Skin epidermis (tissue), 12 donors: Measurements from ENCODE around the gene AIF1.

Experiments
- H3K27ac ChIP-seq, 21 experiments: fragments of 200-600 bp; sonication (generic) in 11 of 21; one replicate each; pipeline ENCODE4 v1.5.0; 2020; ENCODE audit warnings: mild to moderate bottlenecking in 3 of 21, inconsistent platforms in 2 of 21, moderate library complexity in 2 of 21
- H3K4me3 ChIP-seq, 7 experiments: fragments of 200-600 bp; sonication (generic) in 2 of 7; one replicate each; pipeline ENCODE4 v1.5.0; 2020; ENCODE audit warnings: inconsistent platforms in 2 of 7, mild to moderate bottlenecking in 2 of 7, moderate library complexity in 1 of 7

AIF1 gene

GRCh38 chr6:31614684-31615578 is at the start of gene AIF1:
AIF1 (plus strand) TSS chr6:31615234; CDS start chr6:31615330, 96 bp downstream.
- Histone ChIP-seq H3K27ac (peak within 1 kb of the TSS in 16 of 21 experiments; percentile 3 to 81 (median 58)), H3K4me3 (peak within 1 kb of the TSS in 5 of 7 experiments; percentile 3 to 35 (median 9))

- H3K4me3 ChIP-seq: no peak overlapping the region
- H3K27ac ChIP-seq: peak overlapping the region in 5 of 21 experiments; percentile 0 to 78 (median 2)
These were observed 47.3 kb upstream of the AIF1 start for GRCh38 chr6:31567531-31568370.

GRCh38 chr6:31568537-31568961 is 46.5 kb upstream of the AIF1 start:
- Histone ChIP-seq H3K4me3 (no peak overlapping the region), H3K27ac (peak overlapping the region in 6 of 21 experiments; percentile 0 to 78 (median 20))

GRCh38 chr6:31569861-31570536 is 45.0 kb upstream of the AIF1 start:
- H3K27ac ChIP-seq: peak overlapping the region in 1 of 21 experiments; percentile 78
- H3K4me3 ChIP-seq: no peak overlapping the region

GRCh38 chr6:31572041-31572911 is 42.8 kb upstream of the AIF1 start, which contains the start of gene LTA:
LTA (plus strand) TSS chr6:31572289; CDS start chr6:31572743, 454 bp downstream.
- Histone ChIP-seq H3K27ac (peak within 1 kb of the TSS in 15 of 21 experiments; percentile 9 to 98 (median 61)), H3K4me3 (peak within 1 kb of the TSS in 6 of 7 experiments; percentile 10 to 33 (median 15))

- Histone ChIP-seq H3K4me3 (no peak overlapping the region), H3K27ac (peak overlapping the region in 8 of 21 experiments; percentile 46 to 98 (median 83))
These were observed 41.6 kb upstream of the AIF1 start for GRCh38 chr6:31573239-31574105.

GRCh38 chr6:31574106-31575061 is 40.6 kb upstream of the AIF1 start:
- H3K4me3 ChIP-seq: no peak overlapping the region

GRCh38 chr6:31575335-31575901 is 39.6 kb upstream of the AIF1 start, which contains the start of gene TNF:
TNF (plus strand) TSS chr6:31575565; CDS start chr6:31575742, 177 bp downstream.
- H3K27ac ChIP-seq: peak within 1 kb of the TSS in 19 of 21 experiments; percentile 34 to 98 (median 72)
- peak within 1 kb of the TSS; percentile 31 to 58 (median 40) for H3K4me3 ChIP-seq

More at GRCh38 chr6:31574106-31575061, 40.6 kb upstream of the AIF1 start:
- H3K27ac ChIP-seq: peak overlapping the region in 16 of 21 experiments; percentile 17 to 98 (median 72)

- H3K4me3 ChIP-seq: peak overlapping the region; percentile 31 to 58 (median 40)
- H3K27ac ChIP-seq: peak overlapping the region in 18 of 21 experiments; percentile 34 to 98 (median 72)
These were observed 38.9 kb upstream of the AIF1 start for GRCh38 chr6:31575952-31576685.

GRCh38 chr6:31576897-31577578 is 38.0 kb upstream of the AIF1 start:
- peak overlapping the region in 9 of 21 experiments; percentile 37 to 98 (median 64) for H3K27ac ChIP-seq
- H3K4me3 ChIP-seq: peak overlapping the region; percentile 31 to 58 (median 40)

- Histone ChIP-seq H3K4me3 (peak overlapping the region in 6 of 7 experiments; percentile 37 to 58 (median 40)), H3K27ac (peak overlapping the region in 8 of 21 experiments; percentile 40 to 98 (median 63))
These were observed 37.5 kb upstream of the AIF1 start for GRCh38 chr6:31577579-31577966.

GRCh38 chr6:31578184-31579118 is 36.6 kb upstream of the AIF1 start:
- H3K27ac ChIP-seq: peak overlapping the region in 5 of 21 experiments; percentile 55 to 98 (median 64)
- H3K4me3 ChIP-seq: peak overlapping the region in 1 of 7 experiments; percentile 58

GRCh38 chr6:31579119-31579505 is 35.9 kb upstream of the AIF1 start:
- Histone ChIP-seq H3K4me3 (no peak overlapping the region), H3K27ac (peak overlapping the region in 2 of 21 experiments; percentile 94 to 98)
